Measurements from ENCODE around the gene SPATA31A1. TPM values are rescaled to one million over a fixed set of nuclear protein-coding genes. Genes with fewer than 3 reads are reported as not detected.
"Not testable (repeated sequence)": the region's sequence is repeated elsewhere in the genome, so short reads cannot be mapped to it uniquely, and the experiment has no call there.

The SPATA31A1 gene
- not detected for polyA plus RNA-seq (2013, experiment 1 of 2)
- not detected for polyA plus RNA-seq (2013, experiment 2 of 2)

GRCh38 chr9:39355369-39355768 lies at the start of gene SPATA31A1:
Gene SPATA31A1 (plus strand): TSS chr9:39355669. CDS start chr9:39355731, 62 bp downstream.
- WGBS = no CpG with 5 or more reads among the region's 6 CpGs

DNA sequence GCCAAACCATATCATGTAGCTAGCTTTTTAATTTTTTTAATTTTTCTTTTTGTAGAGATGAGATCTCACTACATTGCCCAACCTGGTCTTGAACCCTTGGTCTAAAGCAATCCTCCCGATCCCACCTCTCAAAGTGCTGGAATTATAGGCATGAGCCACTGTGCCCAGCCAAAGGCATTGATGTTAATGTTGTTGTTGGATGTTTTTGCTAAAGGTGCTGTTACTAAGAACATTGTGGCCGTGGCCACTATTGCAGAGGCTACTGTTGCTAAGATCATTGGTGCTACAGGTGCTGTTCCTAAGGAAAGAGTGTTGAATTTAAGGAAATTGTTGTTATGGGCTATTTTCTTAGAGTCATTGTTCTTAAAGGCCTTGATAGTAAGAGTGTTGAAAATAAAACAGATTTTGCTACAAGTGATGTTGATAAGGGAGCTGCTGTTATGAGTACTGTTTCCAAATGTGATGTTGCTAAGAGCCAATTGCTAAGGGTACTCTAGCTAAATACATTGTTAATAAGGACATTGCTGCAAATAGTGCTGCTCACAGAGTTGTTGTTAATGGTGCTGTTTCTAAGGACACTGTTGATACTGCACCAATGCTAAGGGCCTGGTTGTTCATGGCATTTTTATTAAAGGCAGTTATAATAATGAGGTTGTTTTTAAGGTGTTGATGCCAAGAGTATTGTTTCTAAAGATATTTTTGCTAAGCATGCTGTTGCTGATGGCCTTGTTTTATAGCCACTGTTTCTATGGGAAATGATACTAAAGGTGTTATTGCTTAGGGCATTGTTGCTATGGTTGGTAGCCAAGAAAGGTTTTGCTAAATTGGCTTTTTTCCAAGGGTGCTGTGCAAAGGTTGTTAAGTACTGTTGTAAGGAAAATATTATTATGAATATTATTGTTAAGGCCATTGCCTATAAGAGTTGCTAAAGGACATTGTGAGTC lies 52.1 kb downstream of the SPATA31A1 start:
- WGBS = no CpG with 5 or more reads among the region's 2 CpGs
- not testable (repeated sequence) for H2BK12ac ChIP-seq (ENCODE audit: low read length in 2 of 2); H4K8ac ChIP-seq (ENCODE audit: low read length); H3K4me3 ChIP-seq (ENCODE audit: insufficient read depth in 1 of 2, low read depth in 1 of 2, low read length in 2 of 2); H2BK15ac ChIP-seq (ENCODE audit: low read depth, poor library complexity, severe bottlenecking); H3K4me2 ChIP-seq (ENCODE audit: low read length, poor library complexity, severe bottlenecking); H3K27me3 ChIP-seq (ENCODE audit: control insufficient read depth in 1 of 2, insufficient read depth in 1 of 2, low read length in 2 of 2); H3K79me1 ChIP-seq (replicated peaks; ENCODE audit: low read length, poor library complexity, severe bottlenecking); H3K36me3 ChIP-seq (ENCODE audit: control insufficient read depth in 1 of 2, insufficient read depth in 2 of 2, low read depth in 1 of 2, low read length in 2 of 2); H3K23ac ChIP-seq (ENCODE audit: low read length in 2 of 2); H2BK120ac ChIP-seq (ENCODE audit: low read depth, low read length); H2AK5ac ChIP-seq (ENCODE audit: low read length, severe bottlenecking); H3K18ac ChIP-seq (ENCODE audit: low read depth in 1 of 2, low read length in 2 of 2); H2AFZ ChIP-seq (ENCODE audit: low read depth, low read length); H3K27ac ChIP-seq (ENCODE audit: low read length, poor library complexity, severe bottlenecking); H4K91ac ChIP-seq (ENCODE audit: low read length); H3K4me1 ChIP-seq (ENCODE audit: control insufficient read depth, insufficient read depth, low read depth, low read length); H2BK5ac ChIP-seq (ENCODE audit: low read depth, low read length, poor library complexity, severe bottlenecking); DNase-seq; H3K9me3 ChIP-seq (ENCODE audit: control insufficient read depth, low read length); H3K9ac ChIP-seq (ENCODE audit: low read length); H3K14ac ChIP-seq (ENCODE audit: low read length in 2 of 2); H3K4ac ChIP-seq (ENCODE audit: low read depth in 1 of 2, low read length in 2 of 2)

More at GRCh38 chr9:39355369-39355768, at the start of gene SPATA31A1:
- not testable (repeated sequence) for H3K9me3 ChIP-seq (ENCODE audit: control insufficient read depth, low read length); H3K4me2 ChIP-seq (ENCODE audit: low read length, poor library complexity, severe bottlenecking); H2BK12ac ChIP-seq (ENCODE audit: low read length in 2 of 2); H3K14ac ChIP-seq (ENCODE audit: low read length in 2 of 2); H3K4me3 ChIP-seq (ENCODE audit: insufficient read depth in 1 of 2, low read depth in 1 of 2, low read length in 2 of 2); H4K91ac ChIP-seq (ENCODE audit: low read length); H3K4me1 ChIP-seq (ENCODE audit: control insufficient read depth, insufficient read depth, low read depth, low read length); H3K36me3 ChIP-seq (ENCODE audit: control insufficient read depth in 1 of 2, insufficient read depth in 2 of 2, low read depth in 1 of 2, low read length in 2 of 2); H4K8ac ChIP-seq (ENCODE audit: low read length); H3K23ac ChIP-seq (ENCODE audit: low read length in 2 of 2); H3K9ac ChIP-seq (ENCODE audit: low read length); DNase-seq; H2BK5ac ChIP-seq (ENCODE audit: low read depth, low read length, poor library complexity, severe bottlenecking); H2AK5ac ChIP-seq (ENCODE audit: low read length, severe bottlenecking); H2AFZ ChIP-seq (ENCODE audit: low read depth, low read length); H3K79me1 ChIP-seq (replicated peaks; ENCODE audit: low read length, poor library complexity, severe bottlenecking); H3K4ac ChIP-seq (ENCODE audit: low read depth in 1 of 2, low read length in 2 of 2); H2BK120ac ChIP-seq (ENCODE audit: low read depth, low read length); H3K27ac ChIP-seq (ENCODE audit: low read length, poor library complexity, severe bottlenecking); H2BK15ac ChIP-seq (ENCODE audit: low read depth, poor library complexity, severe bottlenecking); H3K18ac ChIP-seq (ENCODE audit: low read depth in 1 of 2, low read length in 2 of 2); H3K27me3 ChIP-seq (ENCODE audit: control insufficient read depth in 1 of 2, insufficient read depth in 1 of 2, low read length in 2 of 2)

DNA sequence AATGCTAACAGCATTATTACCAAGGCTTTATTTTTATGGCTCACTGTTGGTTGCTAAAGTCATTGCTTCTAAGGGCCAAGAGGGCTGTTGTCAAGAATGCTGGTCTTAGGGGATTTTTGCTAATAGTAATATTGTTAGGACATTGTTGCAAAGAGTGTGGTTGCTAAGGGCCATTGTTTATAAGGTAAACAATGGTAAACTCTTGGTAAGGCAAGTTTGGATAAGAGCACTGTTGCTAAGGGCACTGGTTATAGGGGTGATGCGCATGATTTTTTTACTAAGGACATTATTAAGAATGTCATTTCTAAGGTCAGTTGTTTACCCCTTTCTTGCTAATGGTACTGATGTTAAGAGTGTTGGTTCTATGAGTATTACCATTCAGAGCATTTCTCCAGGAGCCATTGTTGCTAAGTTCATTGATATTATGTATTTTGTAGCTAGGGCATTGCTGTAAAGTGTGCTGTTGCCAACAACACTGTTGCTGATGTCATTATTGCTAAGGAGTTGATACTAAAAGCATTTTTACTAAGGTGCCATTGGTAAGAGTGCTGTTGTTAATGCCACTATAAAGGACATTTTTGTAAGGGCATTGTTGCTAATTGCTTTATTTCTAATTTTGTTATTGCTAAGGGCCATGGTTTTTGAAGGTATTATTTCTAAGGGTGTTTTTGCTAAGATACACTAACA lies 55.9 kb downstream of the SPATA31A1 start:
- not testable (repeated sequence) for H2BK12ac ChIP-seq (ENCODE audit: low read length in 2 of 2); H3K4me3 ChIP-seq (ENCODE audit: insufficient read depth in 1 of 2, low read depth in 1 of 2, low read length in 2 of 2); H3K18ac ChIP-seq (ENCODE audit: low read depth in 1 of 2, low read length in 2 of 2); H3K27me3 ChIP-seq (ENCODE audit: control insufficient read depth in 1 of 2, insufficient read depth in 1 of 2, low read length in 2 of 2); H4K8ac ChIP-seq (ENCODE audit: low read length); H3K36me3 ChIP-seq (ENCODE audit: control insufficient read depth in 1 of 2, insufficient read depth in 2 of 2, low read depth in 1 of 2, low read length in 2 of 2); H2BK120ac ChIP-seq (ENCODE audit: low read depth, low read length); H2AK5ac ChIP-seq (ENCODE audit: low read length, severe bottlenecking); H4K91ac ChIP-seq (ENCODE audit: low read length); H3K23ac ChIP-seq (ENCODE audit: low read length in 2 of 2); H3K4me2 ChIP-seq (ENCODE audit: low read length, poor library complexity, severe bottlenecking); H3K14ac ChIP-seq (ENCODE audit: low read length in 2 of 2); H3K9me3 ChIP-seq (ENCODE audit: control insufficient read depth, low read length); H3K9ac ChIP-seq (ENCODE audit: low read length); H3K79me1 ChIP-seq (replicated peaks; ENCODE audit: low read length, poor library complexity, severe bottlenecking); DNase-seq; H2AFZ ChIP-seq (ENCODE audit: low read depth, low read length); H2BK15ac ChIP-seq (ENCODE audit: low read depth, poor library complexity, severe bottlenecking); H3K27ac ChIP-seq (ENCODE audit: low read length, poor library complexity, severe bottlenecking); H3K4ac ChIP-seq (ENCODE audit: low read depth in 1 of 2, low read length in 2 of 2); H3K4me1 ChIP-seq (ENCODE audit: control insufficient read depth, insufficient read depth, low read depth, low read length); H2BK5ac ChIP-seq (ENCODE audit: low read depth, low read length, poor library complexity, severe bottlenecking)
- no CpG with 5 or more reads among the region's 1 CpG for WGBS
